Cerebellar cortex (tissue), 1 donor: ENCODE results near the gene TRIM31.
A peak's percentile ranks its signal among the peaks of the same experiment; 100 is the strongest.

Source experiments
- DNase-seq: peaks from one replicate; pipeline ENCODE4 v3.0.0-alpha.2; 2015; ENCODE audit warnings: low spot score

TRIM31 gene

GRCh38 chr6:30113841-30114240, 951 bp upstream of the TRIM31 start:
- DNase-seq = no peak

- no peak for DNase-seq
These were observed 392 bp downstream of the TRIM31 start for GRCh38 chr6:30112402-30112994.

- DNase-seq = no peak
These were observed 1.5 kb downstream of the TRIM31 start for GRCh38 chr6:30111266-30111856.

GRCh38 chr6:30104661-30105060, 8.2 kb downstream of the TRIM31 start:
- DNase-seq = no peak

- no peak for DNase-seq
These were observed 9.1 kb downstream of the TRIM31 start for GRCh38 chr6:30103872-30104179.

GRCh38 chr6:30102970-30103871, 9.7 kb downstream of the TRIM31 start:
- peak; percentile 88 for DNase-seq

GRCh38 chr6:30102414-30102969, 10.4 kb downstream of the TRIM31 start:
- no peak for DNase-seq

GRCh38 chr6:30101444-30102413, 11.2 kb downstream of the TRIM31 start:
- peak; percentile 38 for DNase-seq

GRCh38 chr6:30100585-30101443, 12.1 kb downstream of the TRIM31 start:
- DNase-seq = no peak

GRCh38 chr6:30100154-30100553, 12.7 kb downstream of the TRIM31 start:
- DNase-seq = no peak

- DNase-seq = no peak
These were observed 14.8 kb downstream of the TRIM31 start for GRCh38 chr6:30097902-30098768.

GRCh38 chr6:30096829-30097228, 16.1 kb downstream of the TRIM31 start:
- no peak for DNase-seq

- no peak for DNase-seq
These were observed 18.8 kb downstream of the TRIM31 start for GRCh38 chr6:30093951-30094661.

- no peak for DNase-seq
These were observed 19.9 kb downstream of the TRIM31 start for GRCh38 chr6:30092852-30093543.

- no peak for DNase-seq
These were observed 21.1 kb downstream of the TRIM31 start for GRCh38 chr6:30091577-30092381.

- DNase-seq = no peak
These were observed 25.0 kb downstream of the TRIM31 start for GRCh38 chr6:30087876-30088275.

- DNase-seq = no peak
These were observed 35.7 kb downstream of the TRIM31 start for GRCh38 chr6:30077218-30077617.
